Epithelial cell of proximal tubule (primary cell): ENCODE data around the gene USP34. TPM values are rescaled to one million over a fixed set of nuclear protein-coding genes. Genes with fewer than 3 reads are reported as not detected.

ENCODE experiments used
- DNase-seq: peaks from one replicate; pipeline ENCODE4 v3.0.0-alpha.2; 2011; ENCODE audit warnings: low read depth
- H3K4me3 ChIP-seq: 2 replicates; pipeline ENCODE4 v1.5.1; 2011; ENCODE audit warnings: low read depth, mild to moderate bottlenecking, low read length
- CTCF ChIP-seq: conservative IDR thresholded peaks from 2 replicates; pipeline ENCODE4 v1.5.1; 2012; ENCODE audit warnings: low read depth, mild to moderate bottlenecking, low read length
- total RNA-seq: library from RNA; depleted of rRNA; stranded (reverse); fragments of >200 nt; gene quantifications from 2 replicates; pipeline ENCODE4 v1.2.3, GENCODE V29; 2015

USP34 gene
- total RNA-seq = 42.0 and 54.1 TPM in 2 replicates

GRCh38 chr2:61470965-61471904, at the start of gene USP34:
Gene USP34 (minus strand): TSS chr2:61471087. CDS start chr2:61470692, 395 bp downstream.
- peak within 1 kb of the TSS; percentile 97 for H3K4me3 ChIP-seq
- TF ChIP-seq CTCF = no peak
- peak; percentile 38 for DNase-seq

- no peak overlapping the region for H3K4me3 ChIP-seq
- no peak for DNase-seq
- no peak for TF ChIP-seq CTCF
Observed at GRCh38 chr2:61520261-61520660, 49.4 kb upstream of the USP34 start.

DNA sequence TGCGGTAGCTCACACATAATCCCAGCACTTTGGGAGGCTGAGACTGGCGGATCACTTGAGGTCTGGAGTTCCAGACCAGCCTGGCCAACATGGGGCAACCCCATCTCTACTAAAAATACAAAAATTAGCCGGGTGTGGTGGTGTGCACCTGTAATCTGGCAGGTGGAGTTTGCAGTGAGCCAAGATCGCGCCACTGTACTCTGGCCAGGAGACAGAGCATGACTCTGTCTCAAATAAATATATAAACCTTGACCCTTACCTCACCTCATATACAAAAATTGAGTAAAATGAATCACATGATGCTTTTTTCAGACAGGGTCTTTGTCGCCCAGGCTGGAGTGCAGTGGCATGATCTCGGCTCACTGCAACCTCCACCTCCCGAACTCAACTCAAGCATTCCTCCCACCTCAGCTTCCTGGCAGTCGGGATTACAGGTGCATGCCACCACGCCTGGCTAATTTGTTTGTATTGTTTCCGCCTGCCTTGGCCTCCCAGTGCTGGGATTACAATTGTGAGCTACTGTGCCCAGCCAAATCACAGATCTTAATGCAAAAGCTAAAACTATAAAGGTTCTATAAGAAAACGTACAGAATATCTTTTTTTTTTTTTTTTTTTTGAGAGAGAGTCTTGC, 42.0 kb upstream of the USP34 start:
- no peak for TF ChIP-seq CTCF
- DNase-seq = no peak
- H3K4me3 ChIP-seq = no peak overlapping the region

- TF ChIP-seq CTCF = no peak
- DNase-seq = no peak
- H3K4me3 ChIP-seq = no peak overlapping the region
Observed at GRCh38 chr2:61510674-61511671, 40.1 kb upstream of the USP34 start.

DNA sequence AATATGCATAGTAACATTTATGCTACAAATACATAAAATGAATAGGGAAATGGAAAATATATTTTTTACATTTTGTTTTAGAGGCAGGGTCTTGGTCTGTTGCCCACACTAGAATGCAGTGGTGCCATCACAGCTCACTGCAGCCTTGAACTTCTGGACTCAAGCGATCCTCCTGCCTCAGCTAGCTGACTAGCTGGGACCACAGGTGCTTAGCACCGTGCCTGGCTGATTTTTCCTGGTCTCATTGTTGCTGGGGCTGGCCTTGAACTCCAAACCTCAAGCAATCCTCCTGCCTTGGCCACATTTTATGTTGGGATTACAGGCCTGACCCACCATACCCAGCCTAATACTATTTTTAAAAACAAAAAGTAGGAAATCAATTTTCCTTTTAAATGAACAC, 34.1 kb upstream of the USP34 start:
- no peak for DNase-seq
- H3K4me3 ChIP-seq = no peak overlapping the region
- no peak for TF ChIP-seq CTCF

DNA sequence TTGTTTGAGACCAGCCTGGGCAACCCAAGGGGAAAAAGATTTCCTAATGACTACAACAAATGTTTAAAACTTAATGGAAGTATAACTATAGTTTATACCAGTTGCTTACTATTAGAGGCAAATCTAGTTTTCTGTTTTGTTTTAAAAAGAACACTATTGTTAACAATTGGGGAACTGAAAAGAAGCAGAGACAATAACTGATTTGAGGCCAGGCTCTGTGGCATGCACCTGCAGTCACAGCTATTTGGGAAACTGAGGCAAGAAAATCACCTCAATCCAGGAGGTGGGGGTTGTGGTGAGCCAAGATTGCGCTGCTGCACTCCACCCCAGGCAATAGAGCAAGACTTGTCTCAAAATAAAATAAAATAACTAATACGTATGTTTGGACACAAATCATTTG, 28.2 kb upstream of the USP34 start:
- no peak for TF ChIP-seq CTCF
- H3K4me3 ChIP-seq = no peak overlapping the region
- no peak for DNase-seq
